Spleen (tissue), 11 donors: ENCODE data around the gene PAK3. TPM values are rescaled to one million over a fixed set of nuclear protein-coding genes. Genes with fewer than 3 reads are reported as not detected.

Experiments used
- DNase-seq: peaks from one replicate; pipeline ENCODE4 v3.0.0-alpha.2; 2020
- H3K27ac ChIP-seq, 8 donors: fragments of 200-600 bp; sonication (generic) in 7 of 8; 1 replicate in 4 of 8; 2 replicates in 4 of 8; pipeline versions ENCODE4 v1.5.0 to v1.8.0; 2016 to 2021; ENCODE audit warnings: inconsistent platforms in 4 of 8, mild to moderate bottlenecking in 4 of 8, moderate library complexity in 1 of 8
- H3K27me3 ChIP-seq, 7 donors: fragments of 200-600 bp; sonication (generic) in 6 of 7; replicated peaks in 1 of 7; 1 replicate in 4 of 7; 2 replicates in 3 of 7; pipeline versions ENCODE4 v1.5.0 to v1.8.0; 2016 to 2021; ENCODE audit warnings: inconsistent platforms in 3 of 7, mild to moderate bottlenecking in 1 of 7
- H3K36me3 ChIP-seq, 6 donors: fragments of 200-600 bp; sonication (generic) in 5 of 6; 1 replicate in 4 of 6; 2 replicates in 2 of 6; pipeline versions ENCODE4 v1.5.0 to v1.8.0; 2016 to 2021; ENCODE audit warnings: inconsistent platforms in 2 of 6
- H3K4me1 ChIP-seq, 6 donors: fragments of 200-600 bp; sonication (generic) in 5 of 6; 1 replicate in 3 of 6; 2 replicates in 3 of 6; pipeline versions ENCODE4 v1.5.0 to v1.8.0; 2016 to 2021; ENCODE audit warnings: inconsistent platforms in 3 of 6
- H3K4me3 ChIP-seq, 8 donors: fragments of 200-600 bp; sonication (generic) in 7 of 8; 1 replicate in 4 of 8; 2 replicates in 4 of 8; pipeline versions ENCODE4 v1.5.0 to v1.8.0; 2016 to 2021; ENCODE audit warnings: inconsistent platforms in 4 of 8, mild to moderate bottlenecking in 4 of 8, moderate library complexity in 2 of 8
- H3K9me3 ChIP-seq, 8 donors: fragments of 200-600 bp; sonication (generic) in 7 of 8; 1 replicate in 4 of 8; 2 replicates in 4 of 8; pipeline versions ENCODE4 v1.5.0 to v1.8.0; 2016 to 2021; ENCODE audit warnings: inconsistent platforms in 4 of 8
- POLR2A ChIP-seq, 3 donors: fragments of 450-650 bp; IDR thresholded peaks; one replicate each; pipeline ENCODE4 v1.5.1; 2017; ENCODE audit warnings: antibody characterized with exemption in 3 of 3, mild to moderate bottlenecking in 1 of 3
- POLR2AphosphoS5 ChIP-seq, 3 donors: sonication (generic); formaldehyde crosslinking; IDR thresholded peaks; one replicate each; pipeline ENCODE4 v1.5.1; 2017; ENCODE audit warnings: antibody characterized with exemption in 3 of 3
- WGBS, 5 donors: extraction: QIAGEN DNeasy Blood & Tissue Kit in 3 of 5; methylation state at CpG; one replicate each; pipeline versions ENCODE4 v1.1.5 to v1.1.7; 2013 to 2018; 5-methylcytosine and 5-hydroxymethylcytosine counted together
- intact Hi-C: fragments of 100-400 bp; cut with DNase I; formaldehyde crosslinking; loops from one replicate; pipeline ENCODE4 v1.15.0; 2023; ENCODE audit warnings: low total_unique reads
- polyA plus RNA-seq, 3 donors: library from polyadenylated mRNA; stranded (reverse); fragments of 200-250 nt; gene quantifications; one replicate each; pipeline ENCODE4 v1.2.1, GENCODE V29; 2013
- total RNA-seq, 7 donors: library from RNA; depleted of rRNA in 3 of 7; stranded (reverse); fragments of >200 nt in 3 of 7; fragmentation: NEBNext Ultra II Directional in 4 of 7; extraction: Animal tissue kit (Norgen Biotek cat#: 25700) in 4 of 7; gene quantifications; one replicate each; pipeline versions ENCODE4 v1.1.0 to v1.2.1, GENCODE V29; 2016 to 2021
- TF ChIP-seq, protein P1 (sequence below), 11 experiments: fragments of 200-600 bp in 7 of 11; fragments of 450-650 bp in 4 of 11; sonication (generic) in 4 of 11; IDR thresholded peaks in 8 of 11; conservative IDR thresholded peaks in 3 of 11; 1 replicate in 7 of 11; 2 replicates in 4 of 11; pipeline versions ENCODE4 v1.4.0 to v1.8.0; 2016 to 2021; ENCODE audit warnings: antibody characterized with exemption in 11 of 11, inconsistent platforms in 4 of 11, mild to moderate bottlenecking in 1 of 11
- donor health status: healthy with polysubstance abuse.
- donor health status: DM: no; HTN: no; CAD: no; lungs with moderate emphysema.
- donor health status: DM: no; HTN: no; CAD: no.
- donor health status: Bipolar disorder and iron deficiency.
- donor health status: healthy.
- donor health status: DM: no; HTN: no; CAD: no.
- donor health status: DM: yes; HTN: yes; CAD: no.

The PAK3 gene
- total and polyA plus RNA-seq, 10 donors, result 0.09 to 7.3 (median 2.7) TPM

DNA sequence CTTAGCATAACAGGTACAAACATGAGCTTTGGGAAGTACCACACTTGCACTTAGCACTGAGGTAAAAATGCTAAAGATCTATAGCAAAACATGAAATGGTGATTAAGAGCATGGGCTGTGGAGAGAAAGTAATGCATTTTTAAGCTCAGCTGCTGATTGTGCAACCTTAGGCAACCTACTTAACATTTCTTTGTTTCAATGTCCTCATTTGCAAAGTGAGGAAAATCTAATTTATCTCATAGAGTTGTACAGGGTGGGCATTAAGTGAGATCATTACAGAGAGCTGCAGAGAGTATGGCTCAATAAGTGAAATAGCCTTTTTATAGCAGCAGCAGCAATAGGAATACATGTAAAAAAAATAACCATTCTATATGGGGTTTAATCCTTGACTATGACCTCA, 87.0 kb downstream of the PAK3 start:
- TF ChIP-seq POLR2AphosphoS5 (IDR thresholded peaks at IDR 0.05) (no peak), POLR2A (IDR thresholded peaks at IDR 0.05) (no peak)
- TF ChIP-seq, protein P1, sequence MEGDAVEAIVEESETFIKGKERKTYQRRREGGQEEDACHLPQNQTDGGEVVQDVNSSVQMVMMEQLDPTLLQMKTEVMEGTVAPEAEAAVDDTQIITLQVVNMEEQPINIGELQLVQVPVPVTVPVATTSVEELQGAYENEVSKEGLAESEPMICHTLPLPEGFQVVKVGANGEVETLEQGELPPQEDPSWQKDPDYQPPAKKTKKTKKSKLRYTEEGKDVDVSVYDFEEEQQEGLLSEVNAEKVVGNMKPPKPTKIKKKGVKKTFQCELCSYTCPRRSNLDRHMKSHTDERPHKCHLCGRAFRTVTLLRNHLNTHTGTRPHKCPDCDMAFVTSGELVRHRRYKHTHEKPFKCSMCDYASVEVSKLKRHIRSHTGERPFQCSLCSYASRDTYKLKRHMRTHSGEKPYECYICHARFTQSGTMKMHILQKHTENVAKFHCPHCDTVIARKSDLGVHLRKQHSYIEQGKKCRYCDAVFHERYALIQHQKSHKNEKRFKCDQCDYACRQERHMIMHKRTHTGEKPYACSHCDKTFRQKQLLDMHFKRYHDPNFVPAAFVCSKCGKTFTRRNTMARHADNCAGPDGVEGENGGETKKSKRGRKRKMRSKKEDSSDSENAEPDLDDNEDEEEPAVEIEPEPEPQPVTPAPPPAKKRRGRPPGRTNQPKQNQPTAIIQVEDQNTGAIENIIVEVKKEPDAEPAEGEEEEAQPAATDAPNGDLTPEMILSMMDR (IDR thresholded peaks at IDR 0.05 in 8 of 11, conservative IDR thresholded peaks at IDR 0.05 in 3 of 11), result no peak
- no peak for DNase-seq
- no peaks in the 10 kb centered on the region for H3K36me3 ChIP-seq
- H3K4me1 ChIP-seq, result no peaks in the 10 kb centered on the region
- H3K27ac ChIP-seq, result no peak overlapping the region
- intact Hi-C loops, result no loop called here
- no peaks in the 10 kb centered on the region for H3K9me3 ChIP-seq
- H3K27me3 ChIP-seq, result peaks cover 0 to 5% (median 0%) of the 10 kb centered on the region in 7 donors
- H3K4me3 ChIP-seq, result no peak overlapping the region

DNA sequence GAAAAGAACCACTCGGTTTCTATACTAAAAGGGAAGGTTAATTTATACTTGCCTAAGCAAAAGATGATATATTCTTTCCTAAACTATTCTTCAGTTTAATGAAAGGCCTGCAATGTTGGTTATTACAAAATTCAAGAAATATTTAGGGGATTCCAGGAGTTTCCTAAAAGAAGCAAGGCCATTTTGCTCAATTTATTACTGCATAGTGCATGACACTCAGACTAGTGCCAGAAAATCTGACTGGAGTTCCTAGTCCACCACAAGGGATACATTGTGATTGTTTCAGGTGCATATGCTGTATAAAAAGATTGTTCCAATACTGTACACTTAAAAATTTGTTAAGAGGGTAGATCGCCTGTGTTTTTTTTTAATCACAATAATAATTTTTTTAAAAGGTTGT, 95.6 kb downstream of the PAK3 start:
- H3K9me3 ChIP-seq, result no peaks in the 10 kb centered on the region
- no peaks in the 10 kb centered on the region for H3K4me1 ChIP-seq
- H3K27me3 ChIP-seq, result peaks cover 0 to 5% (median 0%) of the 10 kb centered on the region in 7 donors
- no peak overlapping the region for H3K27ac ChIP-seq
- intact Hi-C loops, result no loop called here
- H3K36me3 ChIP-seq, result no peaks in the 10 kb centered on the region
- no peak overlapping the region for H3K4me3 ChIP-seq
- WGBS, 5 donors, result 72 to 92% (median 92%) methylated on average over 2 of the region's 2 CpGs
- no peak for DNase-seq
- TF ChIP-seq, protein P1 (IDR thresholded peaks at IDR 0.05 in 8 of 11, conservative IDR thresholded peaks at IDR 0.05 in 3 of 11), result no peak
- no peak for TF ChIP-seq POLR2A (IDR thresholded peaks at IDR 0.05)
- TF ChIP-seq POLR2AphosphoS5 (IDR thresholded peaks at IDR 0.05), result no peak

- Histone ChIP-seq H3K36me3 (no peaks in the 10 kb centered on the region), H3K4me1 (no peaks in the 10 kb centered on the region), H3K4me3 (no peak overlapping the region), H3K27ac (no peak overlapping the region), H3K9me3 (no peaks in the 10 kb centered on the region), H3K27me3 (peaks cover 0 to 4% (median 0%) of the 10 kb centered on the region in 7 donors)
- intact Hi-C loops, result no loop called here
- WGBS, 5 donors, result 52 to 89% (median 71%) methylated on average over 2 of the region's 2 CpGs
- no peak for DNase-seq
- TF ChIP-seq POLR2A (IDR thresholded peaks at IDR 0.05), result no peak
- TF ChIP-seq, protein P1 (IDR thresholded peaks at IDR 0.05 in 8 of 11, conservative IDR thresholded peaks at IDR 0.05 in 3 of 11), result no peak
- TF ChIP-seq POLR2AphosphoS5 (IDR thresholded peaks at IDR 0.05), result no peak
These were observed 103.5 kb downstream of the PAK3 start for GRCh38 chrX:111199505-111199904.

DNA sequence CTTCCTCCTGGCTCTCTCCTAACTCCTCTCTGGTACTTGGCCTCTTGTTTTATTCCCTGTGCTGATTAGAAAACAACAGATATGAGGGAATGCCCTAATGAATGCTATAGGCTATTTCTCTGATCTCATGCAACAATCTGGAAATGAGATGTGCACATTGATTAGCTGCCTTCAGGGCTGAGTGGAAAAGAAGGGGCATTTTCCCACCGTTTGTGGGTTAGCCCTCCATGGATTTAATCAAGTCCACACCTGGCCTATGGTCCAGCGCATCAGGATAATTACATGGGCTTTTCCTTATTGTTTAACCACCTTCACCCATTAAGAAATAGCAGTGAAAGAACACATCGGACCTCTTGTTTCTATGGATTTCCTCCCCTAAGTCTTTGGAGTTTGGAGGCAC, 104.3 kb downstream of the PAK3 start:
- no peak for TF ChIP-seq POLR2A (IDR thresholded peaks at IDR 0.05)
- TF ChIP-seq POLR2AphosphoS5 (IDR thresholded peaks at IDR 0.05), result no peak
- TF ChIP-seq, protein P1 (IDR thresholded peaks at IDR 0.05 in 8 of 11, conservative IDR thresholded peaks at IDR 0.05 in 3 of 11), result no peak
- Histone ChIP-seq H3K4me1 (no peaks in the 10 kb centered on the region), H3K9me3 (no peaks in the 10 kb centered on the region), H3K36me3 (no peaks in the 10 kb centered on the region), H3K4me3 (no peak overlapping the region), H3K27me3 (peaks cover 0 to 4% (median 0%) of the 10 kb centered on the region in 7 donors), H3K27ac (no peak overlapping the region)
- WGBS, 5 donors, result 64 to 96% (median 84%) methylated on average over 3 of the region's 3 CpGs
- DNase-seq, result no peak
- intact Hi-C loops, result no loop called here
